Tibial artery (tissue), 4 donors: ENCODE data around the gene RELB.

Experiments used
- DNase-seq, 2 donors: peaks; one replicate each; pipeline ENCODE4 v3.0.0-alpha.2; 2019
- H3K27ac ChIP-seq, 2 donors: fragments of 200-600 bp; sonication (generic) in 1 of 2; 1 replicate in 1 of 2; 2 replicates in 1 of 2; pipeline ENCODE4 v1.5.1; 2018 to 2019; ENCODE audit warnings: mild to moderate bottlenecking in 1 of 2
- H3K27me3 ChIP-seq, 2 donors: fragments of 200-600 bp; sonication (generic) in 1 of 2; one replicate each; pipeline versions ENCODE4 v1.5.1 to v1.6.0; 2016 to 2019
- H3K36me3 ChIP-seq, 3 donors: fragments of 200-600 bp; sonication (generic) in 2 of 3; one replicate each; pipeline ENCODE4 v1.5.1; 2016 to 2019; ENCODE audit warnings: mild to moderate bottlenecking in 2 of 3
- H3K4me1 ChIP-seq, 4 donors: fragments of 200-600 bp; sonication (generic) in 2 of 4; 1 replicate in 3 of 4; 2 replicates in 1 of 4; pipeline ENCODE4 v1.5.1; 2016 to 2019
- H3K4me3 ChIP-seq, 2 donors: fragments of 200-600 bp; sonication (generic) in 1 of 2; 1 replicate in 1 of 2; 2 replicates in 1 of 2; pipeline ENCODE4 v1.5.1; 2018 to 2019; ENCODE audit warnings: mild to moderate bottlenecking in 2 of 2
- H3K9me3 ChIP-seq, 3 donors: fragments of 200-600 bp; sonication (generic) in 1 of 3; one replicate each; pipeline ENCODE4 v1.5.1; 2016 to 2019
- CTCF ChIP-seq, 2 experiments: fragments of 200-600 bp in 1 of 2; fragments of 450-650 bp in 1 of 2; IDR thresholded peaks; one replicate each; pipeline ENCODE4 v1.5.1; 2017 to 2019; ENCODE audit warnings: antibody characterized with exemption in 2 of 2, mild to moderate bottlenecking in 1 of 2, moderate library complexity in 1 of 2
- intact Hi-C: fragments of 100-400 bp; cut with DNase I; formaldehyde crosslinking; loops from one replicate; pipeline ENCODE4 v1.15.0; 2023; ENCODE audit warnings: low total_unique reads

The RELB gene

GRCh38 chr19:45074744-45075300, 73.6 kb downstream of the RELB start:
- H3K4me3 ChIP-seq: peak overlapping the region in 1 of 2 donors; percentile 57

GRCh38 chr19:45075301-45076028, 74.2 kb downstream of the RELB start:
- intact Hi-C loops: no loop called here

More at GRCh38 chr19:45074744-45075300, 73.6 kb downstream of the RELB start:
- intact Hi-C loops: no loop called here
- TF ChIP-seq CTCF (IDR thresholded peaks at IDR 0.05): no peak
- Histone ChIP-seq H3K27ac (peak overlapping the region; percentile 27 to 66), H3K27me3 (no peaks in the 10 kb centered on the region), H3K4me1 (peaks cover 0 to 59% (median 19%) of the 10 kb centered on the region in 4 donors), H3K36me3 (peaks cover 14 to 27% (median 15%) of the 10 kb centered on the region in 3 donors), H3K9me3 (no peaks in the 10 kb centered on the region)
- DNase-seq: no peak

GRCh38 chr19:45076029-45076850, 75.0 kb downstream of the RELB start, which contains the start of gene ZNF296:
Gene ZNF296 (minus strand): TSS chr19:45076478. CDS start chr19:45076373, 105 bp downstream.
- Histone ChIP-seq H3K4me1 (peaks cover 0 to 63% (median 29%) of the 10 kb centered on the region in 4 donors), H3K9me3 (no peaks in the 10 kb centered on the region), H3K27me3 (no peaks in the 10 kb centered on the region), H3K27ac (peak within 1 kb of the TSS; percentile 27 to 66), H3K36me3 (peaks cover 0 to 12% (median under 1%) of the 10 kb centered on the region in 3 donors), H3K4me3 (peak within 1 kb of the TSS; percentile 52 to 57)
- DNase-seq: peak; percentile 73 to 86
- intact Hi-C loops: no loop called here
- TF ChIP-seq CTCF (IDR thresholded peaks at IDR 0.05): no peak

More at GRCh38 chr19:45075301-45076028, 74.2 kb downstream of the RELB start:
- no peak for TF ChIP-seq CTCF (IDR thresholded peaks at IDR 0.05)
- H3K36me3 ChIP-seq: peaks cover 7 to 20% (median 8%) of the 10 kb centered on the region in 3 donors
- peak overlapping the region; percentile 52 to 57 for H3K4me3 ChIP-seq
- H3K4me1 ChIP-seq: peaks cover 0 to 62% (median 25%) of the 10 kb centered on the region in 4 donors
- H3K9me3 ChIP-seq: no peaks in the 10 kb centered on the region
- H3K27me3 ChIP-seq: no peaks in the 10 kb centered on the region
- peak; percentile 76 to 88 for DNase-seq
- H3K27ac ChIP-seq: peak overlapping the region; percentile 27 to 66

- H3K4me1 ChIP-seq: peaks cover 0 to 56% (median 29%) of the 10 kb centered on the region in 4 donors
- no peaks in the 10 kb centered on the region for H3K27me3 ChIP-seq
- H3K4me3 ChIP-seq: peak overlapping the region; percentile 52 to 57
- intact Hi-C loops: no loop called here
- peak overlapping the region; percentile 27 to 66 for H3K27ac ChIP-seq
- no peak for TF ChIP-seq CTCF (IDR thresholded peaks at IDR 0.05)
- H3K9me3 ChIP-seq: no peaks in the 10 kb centered on the region
- peaks cover 0 to 11% (median 4%) of the 10 kb centered on the region in 3 donors for H3K36me3 ChIP-seq
- DNase-seq: no peak
Observed at GRCh38 chr19:45076851-45077730, 75.8 kb downstream of the RELB start.
